Measurements from ENCODE around the gene MYOM3. TPM values are rescaled to one million over a fixed set of nuclear protein-coding genes. Genes with fewer than 3 reads are reported as not detected.

Gene MYOM3
- polyA plus RNA-seq, 1 donor (not counting 4 experiments of a cell fraction or from before 2014, with no cell fraction given), result 0.49 TPM

GRCh38 chr1:24074196-24074595 is 37.7 kb downstream of the MYOM3 start:
- Histone ChIP-seq H2AFZ (ENCODE audit: control insufficient read depth, low read length) (no peak overlapping the region), H3K27me3 (ENCODE audit: control insufficient read depth, extremely low read depth, insufficient read depth, low read length) (no peaks in the 10 kb centered on the region), H3K4me1 (ENCODE audit: control insufficient read depth, extremely low read depth, insufficient read depth, low read length) (peaks cover 8% of the 10 kb centered on the region), H3K4me3 (ENCODE audit: control insufficient read depth in 2 of 3, extremely low read depth in 1 of 3, insufficient read depth in 2 of 3, low read depth in 1 of 3, low read length in 3 of 3) (no peak overlapping the region), H3K9me1 (ENCODE audit: control insufficient read depth, extremely low read depth, insufficient read depth, low read length) (no peaks in the 10 kb centered on the region), H3K27ac (ENCODE audit: control insufficient read depth, insufficient read depth, low read length) (no peak overlapping the region), H3K9me3 (ENCODE audit: control insufficient read depth, low read depth, low read length) (no peaks in the 10 kb centered on the region), H3K4me2 (ENCODE audit: control insufficient read depth, extremely low read depth, insufficient read depth, low read depth, low read length) (no peak overlapping the region), H3K9ac (ENCODE audit: control insufficient read depth, extremely low read depth, insufficient read depth, low read length) (no peak overlapping the region), H4K20me1 (ENCODE audit: control insufficient read depth, extremely low read depth, insufficient read depth, low read length) (no peaks in the 10 kb centered on the region), H3K36me3 (ENCODE audit: control insufficient read depth in 2 of 2, extremely low read depth in 1 of 2, insufficient read depth in 2 of 2, low read length in 2 of 2) (no peaks in the 10 kb centered on the region), H3K79me2 (ENCODE audit: control insufficient read depth, insufficient read depth, low read length) (no peaks in the 10 kb centered on the region)
- dilution Hi-C loops (cut with MboI; ENCODE audit: extremely low pct_ligation_motif_present, low sequenced_read_pairs), result no loop called here
- TF ChIP-seq CTCF (optimal IDR thresholded peaks at IDR 0.05 in 1 of 3, IDR thresholded peaks at IDR 0.05 in 1 of 3, conservative IDR thresholded peaks at IDR 0.05 in 1 of 3; ENCODE audit: extremely low read depth in 1 of 3, insufficient read depth in 2 of 3, low read length in 3 of 3) (no peak), EZH2 (IDR thresholded peaks at IDR 0.05; ENCODE audit: low read length) (no peak)
- FAIRE-seq (no peak), DNase-seq (ENCODE audit: low read depth, low spot score) (no peak)

GRCh38 chr1:24071941-24072340 is 40.0 kb downstream of the MYOM3 start:
- Histone ChIP-seq H3K4me3 (ENCODE audit: control insufficient read depth in 2 of 3, extremely low read depth in 1 of 3, insufficient read depth in 2 of 3, low read depth in 1 of 3, low read length in 3 of 3) (no peak overlapping the region), H3K36me3 (ENCODE audit: control insufficient read depth in 2 of 2, extremely low read depth in 1 of 2, insufficient read depth in 2 of 2, low read length in 2 of 2) (no peaks in the 10 kb centered on the region), H3K79me2 (ENCODE audit: control insufficient read depth, insufficient read depth, low read length) (no peaks in the 10 kb centered on the region), H3K27ac (ENCODE audit: control insufficient read depth, insufficient read depth, low read length) (no peak overlapping the region), H3K27me3 (ENCODE audit: control insufficient read depth, extremely low read depth, insufficient read depth, low read length) (no peaks in the 10 kb centered on the region), H3K9ac (ENCODE audit: control insufficient read depth, extremely low read depth, insufficient read depth, low read length) (no peak overlapping the region), H4K20me1 (ENCODE audit: control insufficient read depth, extremely low read depth, insufficient read depth, low read length) (no peaks in the 10 kb centered on the region), H3K4me1 (ENCODE audit: control insufficient read depth, extremely low read depth, insufficient read depth, low read length) (peaks cover 8% of the 10 kb centered on the region), H3K9me1 (ENCODE audit: control insufficient read depth, extremely low read depth, insufficient read depth, low read length) (no peaks in the 10 kb centered on the region), H3K4me2 (ENCODE audit: control insufficient read depth, extremely low read depth, insufficient read depth, low read depth, low read length) (no peak overlapping the region), H3K9me3 (ENCODE audit: control insufficient read depth, low read depth, low read length) (no peaks in the 10 kb centered on the region), H2AFZ (ENCODE audit: control insufficient read depth, low read length) (no peak overlapping the region)
- FAIRE-seq (no peak), DNase-seq (ENCODE audit: low read depth, low spot score) (no peak)
- no peak for TF ChIP-seq CTCF (optimal IDR thresholded peaks at IDR 0.05 in 1 of 3, IDR thresholded peaks at IDR 0.05 in 1 of 3, conservative IDR thresholded peaks at IDR 0.05 in 1 of 3; ENCODE audit: extremely low read depth in 1 of 3, insufficient read depth in 2 of 3, low read length in 3 of 3)
- no peak for TF ChIP-seq EZH2 (IDR thresholded peaks at IDR 0.05; ENCODE audit: low read length)
- dilution Hi-C loops (cut with MboI; ENCODE audit: extremely low pct_ligation_motif_present, low sequenced_read_pairs), result no loop called here
